Sigmoid colon (tissue), 4 donors: ENCODE results near the gene SPEF1.

ENCODE experiments used
- EP300 ChIP-seq, 4 donors: sonication (generic); formaldehyde crosslinking; IDR thresholded peaks; one replicate each; pipeline ENCODE4 v1.6.1; 2017; ENCODE audit warnings: antibody characterized with exemption in 4 of 4
- POLR2A ChIP-seq, 2 donors: fragments of 450-650 bp; IDR thresholded peaks; one replicate each; pipeline ENCODE4 v1.6.1; 2016; ENCODE audit warnings: antibody characterized with exemption in 2 of 2, mild to moderate bottlenecking in 2 of 2, moderate library complexity in 2 of 2
- POLR2AphosphoS5 ChIP-seq, 4 donors: sonication (generic); formaldehyde crosslinking; IDR thresholded peaks; one replicate each; pipeline ENCODE4 v1.6.1; 2017; ENCODE audit warnings: antibody characterized with exemption in 4 of 4
- TF ChIP-seq, protein P1 (sequence below), 4 experiments: fragments of 450-650 bp in 3 of 4; fragments of 200-600 bp in 1 of 4; IDR thresholded peaks; one replicate each; pipeline ENCODE4 v1.5.1; 2016 to 2019; ENCODE audit warnings: antibody characterized with exemption in 4 of 4, mild to moderate bottlenecking in 3 of 4, moderate library complexity in 2 of 4

DNA sequence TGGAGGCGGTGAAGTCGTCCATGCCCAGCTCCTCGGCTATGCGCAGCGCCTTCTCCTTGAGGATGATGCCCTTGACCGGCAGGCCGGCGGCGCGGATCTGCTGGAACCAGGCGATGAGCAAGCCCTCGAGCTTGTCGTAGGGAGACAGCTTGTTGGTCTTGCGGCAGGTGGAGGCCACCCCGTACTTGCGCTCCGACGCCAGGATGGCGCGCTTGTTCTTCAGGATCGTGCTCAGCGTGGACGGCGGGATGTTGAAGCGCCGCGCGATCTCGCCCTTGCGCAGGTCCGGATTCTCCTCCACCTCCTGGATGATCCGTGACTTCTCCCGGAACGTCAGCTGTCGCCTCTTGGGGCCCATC is 4.9 kb upstream of the SPEF1 start:
- TF ChIP-seq, protein P1, sequence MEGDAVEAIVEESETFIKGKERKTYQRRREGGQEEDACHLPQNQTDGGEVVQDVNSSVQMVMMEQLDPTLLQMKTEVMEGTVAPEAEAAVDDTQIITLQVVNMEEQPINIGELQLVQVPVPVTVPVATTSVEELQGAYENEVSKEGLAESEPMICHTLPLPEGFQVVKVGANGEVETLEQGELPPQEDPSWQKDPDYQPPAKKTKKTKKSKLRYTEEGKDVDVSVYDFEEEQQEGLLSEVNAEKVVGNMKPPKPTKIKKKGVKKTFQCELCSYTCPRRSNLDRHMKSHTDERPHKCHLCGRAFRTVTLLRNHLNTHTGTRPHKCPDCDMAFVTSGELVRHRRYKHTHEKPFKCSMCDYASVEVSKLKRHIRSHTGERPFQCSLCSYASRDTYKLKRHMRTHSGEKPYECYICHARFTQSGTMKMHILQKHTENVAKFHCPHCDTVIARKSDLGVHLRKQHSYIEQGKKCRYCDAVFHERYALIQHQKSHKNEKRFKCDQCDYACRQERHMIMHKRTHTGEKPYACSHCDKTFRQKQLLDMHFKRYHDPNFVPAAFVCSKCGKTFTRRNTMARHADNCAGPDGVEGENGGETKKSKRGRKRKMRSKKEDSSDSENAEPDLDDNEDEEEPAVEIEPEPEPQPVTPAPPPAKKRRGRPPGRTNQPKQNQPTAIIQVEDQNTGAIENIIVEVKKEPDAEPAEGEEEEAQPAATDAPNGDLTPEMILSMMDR (IDR thresholded peaks at IDR 0.05) = no peak
- TF ChIP-seq POLR2AphosphoS5 (IDR thresholded peaks at IDR 0.05) (peak in 2 of 4 donors; percentile 10 to 36), EP300 (IDR thresholded peaks at IDR 0.05) (no peak), POLR2A (IDR thresholded peaks at IDR 0.05) (no peak)
